Skeletal muscle tissue (tissue), 4 donors: Measurements from ENCODE around the gene C12orf57. TPM values are rescaled to one million over a fixed set of nuclear protein-coding genes. Genes with fewer than 3 reads are reported as not detected.

Source experiments
- H3K27ac ChIP-seq: one replicate; pipeline ENCODE4 v1.7.0; 2013; ENCODE audit warnings: mild to moderate bottlenecking, low read depth, low read length, inconsistent platforms
- H3K27me3 ChIP-seq, 3 donors: one replicate each; pipeline ENCODE4 v1.7.0; 2013; ENCODE audit warnings: low read length in 3 of 3; ENCODE audit not compliant: control insufficient read depth in 3 of 3, insufficient read depth in 3 of 3
- H3K36me3 ChIP-seq, 3 donors: one replicate each; pipeline ENCODE4 v1.7.0; 2013; ENCODE audit warnings: low read length in 3 of 3; ENCODE audit not compliant: control insufficient read depth in 3 of 3, insufficient read depth in 3 of 3
- H3K4me1 ChIP-seq, 3 donors: one replicate each; pipeline ENCODE4 v1.7.0; 2013; ENCODE audit warnings: low read length in 3 of 3, mild to moderate bottlenecking in 3 of 3; ENCODE audit not compliant: control insufficient read depth in 3 of 3, insufficient read depth in 3 of 3
- H3K4me3 ChIP-seq, 3 donors: one replicate each; pipeline ENCODE4 v1.7.0; 2013; ENCODE audit warnings: low read length in 3 of 3
- H3K9ac ChIP-seq, 3 donors: one replicate each; pipeline ENCODE4 v1.7.0; 2013; ENCODE audit warnings: low read length in 3 of 3, mild to moderate bottlenecking in 3 of 3, moderate library complexity in 2 of 3, low read depth in 1 of 3
- H3K9me3 ChIP-seq, 3 donors: one replicate each; pipeline ENCODE4 v1.7.0; 2013; ENCODE audit warnings: low read length in 3 of 3; ENCODE audit not compliant: control insufficient read depth in 3 of 3
- total RNA-seq: library from RNA; depleted of rRNA; stranded (reverse); fragments of >200 nt; gene quantifications from one replicate; pipeline ENCODE4 v1.2.3, GENCODE V29; 2014
- donor health status: Osteomylitis.

The C12orf57 gene
- total RNA-seq, 1 donor from 2014 or later: 205 TPM

DNA sequence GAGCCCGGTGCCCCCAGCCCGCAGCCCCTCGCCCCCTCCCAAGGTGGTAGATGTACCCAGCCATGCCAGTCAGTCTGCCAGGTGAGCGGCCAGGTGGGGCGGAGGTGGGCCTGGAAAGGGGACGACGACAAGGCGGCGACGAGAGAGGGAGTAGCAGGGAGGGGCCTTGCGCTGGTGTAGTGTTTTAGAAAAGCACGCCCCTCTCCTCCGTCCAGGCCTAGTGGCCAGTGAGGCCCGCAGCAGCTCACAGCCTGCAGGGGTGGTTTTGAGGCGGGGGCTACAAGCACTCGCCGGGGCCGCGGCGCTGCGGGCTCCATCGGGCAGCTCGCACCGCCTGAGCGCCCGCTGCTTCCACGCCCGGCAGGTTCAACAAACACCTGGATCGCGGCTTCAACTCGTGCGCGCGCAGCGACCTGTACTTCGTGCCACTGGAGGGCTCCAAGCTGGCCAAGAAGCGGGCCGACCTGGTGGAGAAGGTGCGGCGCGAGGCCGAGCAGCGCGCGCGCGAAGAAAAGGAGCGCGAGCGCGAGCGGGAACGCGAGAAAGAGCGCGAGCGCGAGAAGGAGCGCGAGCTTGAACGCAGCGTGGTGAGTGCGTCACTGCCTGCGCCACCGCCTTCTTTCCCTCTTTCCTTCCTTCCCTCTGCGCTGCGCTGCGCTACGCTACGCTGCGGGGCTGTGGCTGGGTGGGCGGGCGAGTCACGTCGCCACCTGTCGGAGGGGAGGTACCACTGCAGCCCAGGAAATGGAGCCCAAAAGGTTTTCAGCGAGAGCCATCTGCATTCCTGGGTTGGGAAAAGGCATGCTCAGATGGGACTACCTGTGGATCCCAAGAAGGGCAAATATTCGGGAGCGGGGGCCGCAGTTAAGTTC, 6.1 kb upstream of the C12orf57 start:
- H3K27me3 ChIP-seq: no peaks in the 10 kb centered on the region
- no peaks in the 10 kb centered on the region for H3K9me3 ChIP-seq
- H3K27ac ChIP-seq: peak overlapping the region; percentile 92
- H3K4me3 ChIP-seq: peak overlapping the region; percentile 78 to 91 (median 87)
- H3K36me3 ChIP-seq: peaks cover 14 to 32% (median 16%) of the 10 kb centered on the region in 3 donors
- H3K9ac ChIP-seq: peak overlapping the region; percentile 92 to 98 (median 93)
- peaks cover 27 to 61% (median 44%) of the 10 kb centered on the region in 3 donors for H3K4me1 ChIP-seq

DNA sequence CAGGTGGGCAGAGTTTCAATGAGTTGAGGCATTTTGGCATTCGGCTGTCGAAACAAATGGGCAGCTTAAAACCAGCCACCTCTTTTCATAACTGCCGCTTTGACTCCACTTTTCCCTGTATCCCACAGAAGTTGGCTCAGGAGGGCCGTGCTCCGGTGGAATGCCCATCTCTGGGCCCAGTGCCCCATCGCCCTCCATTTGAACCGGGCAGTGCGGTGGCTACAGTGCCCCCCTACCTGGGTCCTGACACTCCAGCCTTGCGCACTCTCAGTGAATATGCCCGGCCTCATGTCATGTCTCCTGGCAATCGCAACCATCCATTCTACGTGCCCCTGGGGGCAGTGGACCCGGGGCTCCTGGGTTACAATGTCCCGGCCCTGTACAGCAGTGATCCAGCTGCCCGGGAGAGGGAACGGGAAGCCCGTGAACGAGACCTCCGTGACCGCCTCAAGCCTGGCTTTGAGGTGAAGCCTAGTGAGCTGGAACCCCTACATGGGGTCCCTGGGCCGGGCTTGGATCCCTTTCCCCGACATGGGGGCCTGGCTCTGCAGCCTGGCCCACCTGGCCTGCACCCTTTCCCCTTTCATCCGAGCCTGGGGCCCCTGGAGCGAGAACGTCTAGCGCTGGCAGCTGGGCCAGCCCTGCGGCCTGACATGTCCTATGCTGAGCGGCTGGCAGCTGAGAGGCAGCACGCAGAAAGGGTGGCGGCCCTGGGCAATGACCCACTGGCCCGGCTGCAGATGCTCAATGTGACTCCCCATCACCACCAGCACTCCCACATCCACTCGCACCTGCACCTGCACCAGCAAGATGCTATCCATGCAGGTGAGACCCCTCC, 5.2 kb upstream of the C12orf57 start:
- Histone ChIP-seq H3K4me3 (peak overlapping the region; percentile 78 to 91 (median 87)), H3K27me3 (no peaks in the 10 kb centered on the region), H3K9ac (peak overlapping the region; percentile 74 to 98 (median 93)), H3K4me1 (peaks cover 32 to 61% (median 41%) of the 10 kb centered on the region in 3 donors), H3K9me3 (no peaks in the 10 kb centered on the region), H3K27ac (peak overlapping the region; percentile 92), H3K36me3 (peaks cover 11 to 31% (median 16%) of the 10 kb centered on the region in 3 donors)

DNA sequence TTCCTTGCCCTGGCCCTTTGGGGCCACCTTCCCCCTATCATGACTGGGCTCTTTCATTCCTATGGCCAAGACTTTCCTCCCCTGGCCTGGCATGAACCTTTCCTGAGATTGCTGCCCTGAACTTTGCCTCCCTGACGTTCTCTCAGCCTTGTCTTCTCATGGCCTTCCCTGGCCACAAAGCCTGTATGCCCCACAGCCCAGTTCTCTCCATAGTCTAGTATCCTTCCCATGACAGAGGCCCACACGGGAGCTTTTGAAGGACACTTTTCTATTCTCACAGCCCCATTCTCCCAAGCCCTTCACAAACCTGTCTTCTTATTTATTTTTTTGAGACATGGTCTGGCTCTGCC, 4.7 kb upstream of the C12orf57 start:
- H3K36me3 ChIP-seq: peaks cover 7 to 27% (median 16%) of the 10 kb centered on the region in 3 donors
- H3K4me3 ChIP-seq: peak overlapping the region in 1 of 3 donors; percentile 22
- H3K27me3 ChIP-seq: no peaks in the 10 kb centered on the region
- H3K9ac ChIP-seq: peak overlapping the region in 2 of 3 donors; percentile 93 to 98
- H3K9me3 ChIP-seq: no peaks in the 10 kb centered on the region
- H3K4me1 ChIP-seq: peaks cover 27 to 59% (median 35%) of the 10 kb centered on the region in 3 donors
- no peak overlapping the region for H3K27ac ChIP-seq

GRCh38 chr12:6941267-6941666, 2.6 kb upstream of the C12orf57 start:
- H3K27me3 ChIP-seq: no peaks in the 10 kb centered on the region
- peaks cover 38 to 66% (median 39%) of the 10 kb centered on the region in 3 donors for H3K4me1 ChIP-seq
- no peak overlapping the region for H3K4me3 ChIP-seq
- H3K9ac ChIP-seq: peak overlapping the region in 1 of 3 donors; percentile 60
- no peak overlapping the region for H3K27ac ChIP-seq
- H3K36me3 ChIP-seq: peaks cover 9 to 27% (median 19%) of the 10 kb centered on the region in 3 donors
- H3K9me3 ChIP-seq: no peaks in the 10 kb centered on the region

DNA sequence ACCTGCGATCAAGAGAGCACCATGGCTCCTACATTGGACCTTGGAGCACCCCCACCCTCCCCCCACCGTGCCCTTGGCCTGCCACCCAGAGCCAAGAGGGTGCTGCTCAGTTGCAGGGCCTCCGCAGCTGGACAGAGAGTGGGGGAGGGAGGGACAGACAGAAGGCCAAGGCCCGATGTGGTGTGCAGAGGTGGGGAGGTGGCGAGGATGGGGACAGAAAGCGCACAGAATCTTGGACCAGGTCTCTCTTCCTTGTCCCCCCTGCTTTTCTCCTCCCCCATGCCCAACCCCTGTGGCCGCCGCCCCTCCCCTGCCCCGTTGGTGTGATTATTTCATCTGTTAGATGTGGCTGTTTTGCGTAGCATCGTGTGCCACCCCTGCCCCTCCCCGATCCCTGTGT, 2.0 kb upstream of the C12orf57 start:
- Histone ChIP-seq H3K9ac (no peak overlapping the region), H3K4me3 (no peak overlapping the region), H3K27ac (no peak overlapping the region), H3K36me3 (peaks cover 11 to 27% (median 21%) of the 10 kb centered on the region in 3 donors), H3K9me3 (no peaks in the 10 kb centered on the region), H3K4me1 (peaks cover 41 to 68% (median 42%) of the 10 kb centered on the region in 3 donors), H3K27me3 (no peaks in the 10 kb centered on the region)

GRCh38 chr12:6942331-6942665, 1.5 kb upstream of the C12orf57 start:
- H3K9me3 ChIP-seq: no peaks in the 10 kb centered on the region
- peak overlapping the region in 1 of 3 donors; percentile 30 for H3K9ac ChIP-seq
- H3K4me3 ChIP-seq: no peak overlapping the region
- peaks cover 14 to 31% (median 24%) of the 10 kb centered on the region in 3 donors for H3K36me3 ChIP-seq
- H3K4me1 ChIP-seq: peaks cover 38 to 66% (median 42%) of the 10 kb centered on the region in 3 donors
- no peaks in the 10 kb centered on the region for H3K27me3 ChIP-seq
- peak overlapping the region; percentile 98 for H3K27ac ChIP-seq

- H3K36me3 ChIP-seq: peaks cover 14 to 35% (median 25%) of the 10 kb centered on the region in 3 donors
- peak overlapping the region; percentile 98 for H3K27ac ChIP-seq
- H3K27me3 ChIP-seq: no peaks in the 10 kb centered on the region
- no peaks in the 10 kb centered on the region for H3K9me3 ChIP-seq
- H3K4me1 ChIP-seq: peaks cover 35 to 59% (median 39%) of the 10 kb centered on the region in 3 donors
- H3K9ac ChIP-seq: peak overlapping the region; percentile 98 to 100 (median 99)
- H3K4me3 ChIP-seq: peak overlapping the region; percentile 92 to 100 (median 96)
These were observed 467 bp upstream of the C12orf57 start for GRCh38 chr12:6943389-6943721.

DNA sequence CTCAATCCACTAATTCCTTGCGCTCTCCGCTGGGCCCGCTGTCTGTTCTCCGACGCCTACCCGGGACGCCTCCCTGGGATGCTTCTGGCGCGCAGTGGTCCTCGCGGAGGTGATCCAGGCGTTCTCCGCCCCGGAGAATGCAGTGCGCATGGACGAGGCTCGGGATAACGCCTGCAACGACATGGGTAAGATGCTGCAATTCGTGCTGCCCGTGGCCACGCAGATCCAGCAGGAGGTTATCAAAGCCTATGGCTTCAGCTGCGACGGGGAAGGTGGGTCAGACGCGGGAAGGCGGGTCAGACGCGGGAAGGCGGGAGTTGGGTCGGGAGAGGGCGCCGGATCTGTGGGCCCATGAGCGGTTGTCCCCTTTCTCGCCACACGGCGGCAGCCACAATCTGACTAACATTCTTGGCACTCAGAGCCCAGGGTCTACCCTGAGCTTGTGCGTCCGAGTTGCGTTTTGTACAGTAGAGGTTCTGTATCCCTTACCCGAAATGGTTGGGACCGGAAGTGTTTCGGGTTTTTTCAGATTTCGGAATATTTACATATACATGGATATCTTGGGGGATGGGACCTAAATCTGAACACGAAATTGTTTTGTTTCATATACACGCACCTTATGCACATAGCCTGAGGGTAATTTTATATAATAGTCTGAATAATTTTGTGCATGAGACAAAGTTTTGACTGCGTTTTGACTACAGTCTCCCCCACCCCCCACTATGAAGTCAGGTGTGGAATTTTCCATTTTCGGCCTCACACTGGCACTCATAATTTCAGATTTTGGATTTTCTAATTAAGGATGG, 762 bp downstream of the C12orf57 start:
- Histone ChIP-seq H3K9ac (peak overlapping the region; percentile 98 to 100 (median 99)), H3K27ac (peak overlapping the region; percentile 98), H3K9me3 (no peaks in the 10 kb centered on the region), H3K36me3 (peaks cover 14 to 30% (median 22%) of the 10 kb centered on the region in 3 donors), H3K4me3 (peak overlapping the region; percentile 92 to 100 (median 96)), H3K4me1 (peaks cover 28 to 52% (median 30%) of the 10 kb centered on the region in 3 donors), H3K27me3 (no peaks in the 10 kb centered on the region)

- no peaks in the 10 kb centered on the region for H3K27me3 ChIP-seq
- peak overlapping the region in 1 of 3 donors; percentile 100 for H3K4me3 ChIP-seq
- H3K4me1 ChIP-seq: peaks cover 28 to 55% (median 30%) of the 10 kb centered on the region in 3 donors
- H3K36me3 ChIP-seq: peaks cover 14 to 27% (median 22%) of the 10 kb centered on the region in 3 donors
- no peak overlapping the region for H3K27ac ChIP-seq
- H3K9ac ChIP-seq: peak overlapping the region in 2 of 3 donors; percentile 98 to 100
- H3K9me3 ChIP-seq: no peaks in the 10 kb centered on the region
These were observed 1.8 kb downstream of the C12orf57 start for GRCh38 chr12:6945613-6946012.
